ENCODE data around the gene RIN1. TPM values are rescaled to one million over a fixed set of nuclear protein-coding genes. Genes with fewer than 3 reads are reported as not detected.

Gene RIN1
- total and polyA plus RNA-seq, 10 donors, result 2.3 to 10.9 (median 7.6) TPM

GRCh38 chr11:66366844-66367477 is 30.7 kb upstream of the RIN1 start:
- H3K4me3 ChIP-seq, result no peak overlapping the region
- peak; percentile 17 for DNase-seq
- H3K27me3 ChIP-seq (replicated peaks in 1 of 7), result peaks cover 0 to 15% (median 3%) of the 10 kb centered on the region in 7 donors
- no peak for TF ChIP-seq CTCF (IDR thresholded peaks at IDR 0.05 in 8 of 11, conservative IDR thresholded peaks at IDR 0.05 in 3 of 11)
- TF ChIP-seq POLR2A (IDR thresholded peaks at IDR 0.05), result no peak
- TF ChIP-seq POLR2AphosphoS5 (IDR thresholded peaks at IDR 0.05), result no peak
- no peak overlapping the region for H3K27ac ChIP-seq
- WGBS, 5 donors, result 91 to 95% (median 94%) methylated on average over 8 of the region's 8 CpGs
- H3K36me3 ChIP-seq, result no peaks in the 10 kb centered on the region
- intact Hi-C loops (cut with DNase I; ENCODE audit: low total_unique reads), result no loop called here
- H3K4me1 ChIP-seq, result peaks cover 0 to 28% (median 15%) of the 10 kb centered on the region in 6 donors
- no peaks in the 10 kb centered on the region for H3K9me3 ChIP-seq

GRCh38 chr11:66365711-66366619 is 29.7 kb upstream of the RIN1 start:
- Histone ChIP-seq H3K4me1 (peaks cover 0 to 18% (median 10%) of the 10 kb centered on the region in 6 donors), H3K36me3 (no peaks in the 10 kb centered on the region), H3K9me3 (no peaks in the 10 kb centered on the region), H3K4me3 (no peak overlapping the region), H3K27me3 (replicated peaks in 1 of 7) (peaks cover 0 to 5% (median 0%) of the 10 kb centered on the region in 7 donors), H3K27ac (no peak overlapping the region)
- WGBS, 5 donors, result 72 to 85% (median 76%) methylated on average over 11 to 14 of the region's 14 CpGs
- DNase-seq, result peak; percentile 66
- intact Hi-C loops (cut with DNase I; ENCODE audit: low total_unique reads), result no loop called here
- TF ChIP-seq POLR2AphosphoS5 (IDR thresholded peaks at IDR 0.05) (peak in 1 of 3 donors; percentile 16), CTCF (IDR thresholded peaks at IDR 0.05 in 8 of 11, conservative IDR thresholded peaks at IDR 0.05 in 3 of 11) (no peak)

- no peak for TF ChIP-seq POLR2AphosphoS5 (IDR thresholded peaks at IDR 0.05)
- TF ChIP-seq CTCF (IDR thresholded peaks at IDR 0.05 in 8 of 11, conservative IDR thresholded peaks at IDR 0.05 in 3 of 11), result no peak
- TF ChIP-seq POLR2A (IDR thresholded peaks at IDR 0.05), result no peak
- WGBS, 5 donors, result 92 to 96% (median 94%) methylated on average over 6 of the region's 6 CpGs
- DNase-seq, result peak; percentile 45
Measured at GRCh38 chr11:66365166-66365565, 28.9 kb upstream of the RIN1 start.

More at GRCh38 chr11:66365166-66365565, 28.9 kb upstream of the RIN1 start:
- H3K4me3 ChIP-seq, result no peak overlapping the region
- H3K4me1 ChIP-seq, result peaks cover 0 to 14% (median 6%) of the 10 kb centered on the region in 6 donors
- intact Hi-C loops (cut with DNase I; ENCODE audit: low total_unique reads), result no loop called here
- H3K36me3 ChIP-seq, result no peaks in the 10 kb centered on the region
- H3K9me3 ChIP-seq, result no peaks in the 10 kb centered on the region
- no peaks in the 10 kb centered on the region for H3K27me3 ChIP-seq (replicated peaks in 1 of 7)
- H3K27ac ChIP-seq, result no peak overlapping the region
